Psoas muscle (tissue), 8 donors: ENCODE results near the gene EIF4E2. TPM values are rescaled to one million over a fixed set of nuclear protein-coding genes. Genes with fewer than 3 reads are reported as not detected.
A peak's percentile ranks its signal among the peaks of the same experiment; 100 is the strongest.

Source experiments
- ATAC-seq, 4 donors: fragments of 200-7000 bp; cut with Tn5 transposase; one replicate each; pipeline ENCODE4 v1.9.1; 2020; ENCODE audit warnings: moderate library complexity in 3 of 4, mild to moderate bottlenecking in 2 of 4
- DNase-seq, 2 donors: peaks; one replicate each; pipeline ENCODE4 v3.0.0-alpha.2; 2020
- H3K27ac ChIP-seq: fragments of 200-600 bp; one replicate; pipeline ENCODE4 v1.8.0; 2022
- H3K27me3 ChIP-seq, 3 donors: fragments of 200-600 bp in 1 of 3; one replicate each; pipeline versions ENCODE4 v1.6.1 to v1.8.0; 2013 to 2022; ENCODE audit warnings: low read length in 2 of 3, mild to moderate bottlenecking in 2 of 3, moderate library complexity in 1 of 3; ENCODE audit not compliant: insufficient read depth in 3 of 3
- H3K36me3 ChIP-seq, 2 donors: fragments of 200-600 bp in 1 of 2; one replicate each; pipeline versions ENCODE4 v1.6.1 to v1.8.0; 2013 to 2022; ENCODE audit warnings: low read depth in 1 of 2, mild to moderate bottlenecking in 1 of 2, moderate library complexity in 1 of 2; ENCODE audit not compliant: insufficient read depth in 1 of 2
- H3K4me1 ChIP-seq: fragments of 200-600 bp; one replicate; pipeline ENCODE4 v1.8.0; 2022
- H3K4me3 ChIP-seq: fragments of 200-600 bp; one replicate; pipeline ENCODE4 v1.8.0; 2022; ENCODE audit warnings: mild to moderate bottlenecking
- H3K9me3 ChIP-seq: fragments of 200-600 bp; one replicate; pipeline ENCODE4 v1.8.0; 2022
- CTCF ChIP-seq: fragments of 200-600 bp; IDR thresholded peaks from one replicate; pipeline ENCODE4 v1.8.0; 2022; ENCODE audit warnings: antibody characterized with exemption
- WGBS, 3 donors: extraction: QIAGEN DNeasy Blood & Tissue Kit; methylation state at CpG; one replicate each; pipeline versions ENCODE4 v1.1.6 to v1.1.7; 2013; 5-methylcytosine and 5-hydroxymethylcytosine counted together
- intact Hi-C, 2 donors: fragments of 100-400 bp; cut with DNase I; formaldehyde crosslinking; loops; one replicate each; pipeline versions ENCODE4 v1.11.0 to v1.14.2; 2022
- polyA plus RNA-seq, 3 donors: library from polyadenylated mRNA; stranded (reverse); fragments of 200-250 nt; gene quantifications; one replicate each; pipeline ENCODE4 v1.2.3, GENCODE V29; 2013
- total RNA-seq, 4 donors: library from RNA; stranded (reverse); fragmentation: NEBNext Ultra II Directional in 2 of 4; extraction: Animal tissue kit (Norgen Biotek cat#: 25700) in 2 of 4; gene quantifications; one replicate each; pipeline versions ENCODE4 v1.2.1 to v1.2.4, GENCODE V29; 2021 to 2023
- donor health status: healthy with polysubstance abuse.
- donor health status: DM: no; HTN: no; CAD: no; lungs with moderate emphysema.
- donor health status: Bipolar disorder and iron deficiency.
- donor health status: healthy.
- donor health status: DM: yes; HTN: yes; CAD: no.
- donor health status: DM: no; HTN: no; CAD: no.
- donor health status: DM: no; HTN: no; CAD: no.
- donor health status: DM: yes; HTN: yes; CAD: no.

The EIF4E2 gene
- total and polyA plus RNA-seq, 7 donors, result 39.6 to 136 (median 77.3) TPM

- H3K27me3 ChIP-seq, result no peaks in the 10 kb centered on the region
- no peaks in the 10 kb centered on the region for H3K9me3 ChIP-seq
- TF ChIP-seq CTCF, result no peak
- ATAC-seq, result peak; percentile 83 to 87 (median 84)
- H3K4me1 ChIP-seq, result peaks cover 44% of the 10 kb centered on the region
- H3K4me3 ChIP-seq, result peak overlapping the region; percentile 67
- intact Hi-C loops, result loop anchor here in 1 of 2 donors (2.0 kb wide), 1 partner anchor 24 kb away; the partner anchor contains the start of genes EIF4E2 and TIGD1
- 29 to 49% (median 33%) methylated on average over 5 of the region's 5 CpGs for WGBS, 3 donors
- peak overlapping the region; percentile 92 for H3K27ac ChIP-seq
- peaks cover under 1 to 25% of the 10 kb centered on the region in 2 donors for H3K36me3 ChIP-seq
- DNase-seq, result peak; percentile 46 to 88
These were observed 24.4 kb downstream of the EIF4E2 start for GRCh38 chr2:232574674-232575403.

- TF ChIP-seq CTCF, result no peak
- H3K4me1 ChIP-seq, result peaks cover 39% of the 10 kb centered on the region
These were observed 24.9 kb downstream of the EIF4E2 start for GRCh38 chr2:232575404-232575746.

GRCh38 chr2:232576995-232577394 lies 26.5 kb downstream of the EIF4E2 start:
- peak overlapping the region; percentile 92 for H3K27ac ChIP-seq
- no peak for TF ChIP-seq CTCF
- H3K4me3 ChIP-seq, result peak overlapping the region; percentile 67
- DNase-seq, result no peak
- no peaks in the 10 kb centered on the region for H3K27me3 ChIP-seq
- 33 to 81% (median 44%) methylated on average over 2 of the region's 2 CpGs for WGBS, 3 donors
- H3K36me3 ChIP-seq, result peaks cover 0 to 33% of the 10 kb centered on the region in 2 donors
- peaks cover 26% of the 10 kb centered on the region for H3K4me1 ChIP-seq
- intact Hi-C loops, result no loop called here
- ATAC-seq, result peak in 3 of 4 donors; percentile 25 to 57 (median 41)
- H3K9me3 ChIP-seq, result no peaks in the 10 kb centered on the region

More at GRCh38 chr2:232575404-232575746, 24.9 kb downstream of the EIF4E2 start:
- Histone ChIP-seq H3K9me3 (no peaks in the 10 kb centered on the region), H3K27me3 (no peaks in the 10 kb centered on the region), H3K4me3 (peak overlapping the region; percentile 67), H3K27ac (peak overlapping the region; percentile 92), H3K36me3 (peaks cover 0 to 23% of the 10 kb centered on the region in 2 donors)
- DNase-seq, result no peak
- no peak for ATAC-seq
- intact Hi-C loops, result loop anchor here in 1 of 2 donors (2.0 kb wide), 1 partner anchor 25 kb away; the partner anchor contains the start of genes EIF4E2 and TIGD1
- 74 to 100% (median 88%) methylated on average over 1 of the region's 1 CpG for WGBS, 3 donors

GRCh38 chr2:232577841-232578240 lies 27.4 kb downstream of the EIF4E2 start:
- H3K4me1 ChIP-seq, result peaks cover 24% of the 10 kb centered on the region
- H3K27ac ChIP-seq, result peak overlapping the region; percentile 92
- H3K27me3 ChIP-seq, result no peaks in the 10 kb centered on the region
- H3K9me3 ChIP-seq, result no peaks in the 10 kb centered on the region
- H3K36me3 ChIP-seq, result peaks cover 0 to 33% of the 10 kb centered on the region in 2 donors
- TF ChIP-seq CTCF, result no peak
- intact Hi-C loops, result no loop called here
- DNase-seq (no peak), ATAC-seq (peak in 2 of 4 donors; percentile 20 to 56)
- 42 to 77% (median 44%) methylated on average over 2 of the region's 2 CpGs for WGBS, 3 donors
- peak overlapping the region; percentile 67 for H3K4me3 ChIP-seq
